ENCODE results near the gene ADAMTS9. TPM values are rescaled to one million over a fixed set of nuclear protein-coding genes. Genes with fewer than 3 reads are reported as not detected.

The ADAMTS9 gene
- polyA plus RNA-seq, 1 donor from 2014 or later, result 0.32 TPM

GRCh38 chr3:64571982-64572381, 115.8 kb downstream of the ADAMTS9 start:
- H4K20me1 ChIP-seq (ENCODE audit: insufficient read depth), result no peaks in the 10 kb centered on the region
- no peak overlapping the region for H2AFZ ChIP-seq (ENCODE audit: low read depth, low read length)
- no peak overlapping the region for H3K4me3 ChIP-seq (ENCODE audit: low read length)
- H3K36me3 ChIP-seq (ENCODE audit: insufficient read depth, low read length), result no peaks in the 10 kb centered on the region
- no peak overlapping the region for H3K9ac ChIP-seq (ENCODE audit: low read length)
- H3K27ac ChIP-seq (ENCODE audit: low read length), result no peak overlapping the region
- H3K4me2 ChIP-seq (ENCODE audit: low read length), result no peak overlapping the region
- H3F3A ChIP-seq (ENCODE audit: insufficient read depth, low read length, poor library complexity, severe bottlenecking), result no peaks in the 10 kb centered on the region
- H3K27me3 ChIP-seq (ENCODE audit: insufficient read depth, low read depth, low read length), result no peaks in the 10 kb centered on the region
- H3K79me2 ChIP-seq (replicated peaks; ENCODE audit: insufficient read depth, low read length), result no peaks in the 10 kb centered on the region
- H3K9me3 ChIP-seq (ENCODE audit: low read length), result no peaks in the 10 kb centered on the region
- H3K9me2 ChIP-seq (ENCODE audit: insufficient read depth, low read length), result no peaks in the 10 kb centered on the region
- no peak for TF ChIP-seq SMC3 (conservative IDR thresholded peaks at IDR 0.05; ENCODE audit: poor library complexity)
- no peak for TF ChIP-seq EZH2 (IDR thresholded peaks at IDR 0.05; ENCODE audit: borderline replicate concordance, insufficient read depth, low read length, poor library complexity, severe bottlenecking)
- TF ChIP-seq CTCF (IDR thresholded peaks at IDR 0.05; ENCODE audit: poor library complexity, severe bottlenecking), result no peak
- no peak for TF ChIP-seq POLR2AphosphoS5 (IDR thresholded peaks at IDR 0.05)
- TF ChIP-seq TAF1 (IDR thresholded peaks at IDR 0.05; ENCODE audit: low read depth), result no peak
- no peak for TF ChIP-seq EP300 (conservative IDR thresholded peaks at IDR 0.05; ENCODE audit: poor library complexity, severe bottlenecking)
- no peak for TF ChIP-seq RAD21 (conservative IDR thresholded peaks at IDR 0.05)

GRCh38 chr3:64568895-64569517, 118.8 kb downstream of the ADAMTS9 start:
- Histone ChIP-seq H3K27me3 (ENCODE audit: insufficient read depth, low read depth, low read length) (no peaks in the 10 kb centered on the region), H3K4me2 (ENCODE audit: low read length) (no peak overlapping the region), H3K4me3 (ENCODE audit: low read length) (no peak overlapping the region), H2AFZ (ENCODE audit: low read depth, low read length) (no peak overlapping the region), H3K9me3 (ENCODE audit: low read length) (no peaks in the 10 kb centered on the region), H3K27ac (ENCODE audit: low read length) (no peak overlapping the region), H3F3A (ENCODE audit: insufficient read depth, low read length, poor library complexity, severe bottlenecking) (no peaks in the 10 kb centered on the region), H3K9ac (ENCODE audit: low read length) (no peak overlapping the region), H3K36me3 (ENCODE audit: insufficient read depth, low read length) (no peaks in the 10 kb centered on the region), H3K79me2 (replicated peaks; ENCODE audit: insufficient read depth, low read length) (no peaks in the 10 kb centered on the region), H4K20me1 (ENCODE audit: insufficient read depth) (no peaks in the 10 kb centered on the region), H3K9me2 (ENCODE audit: insufficient read depth, low read length) (no peaks in the 10 kb centered on the region)
- TF ChIP-seq POLR2AphosphoS5 (IDR thresholded peaks at IDR 0.05), result no peak

- no peaks in the 10 kb centered on the region for H3K27me3 ChIP-seq (ENCODE audit: insufficient read depth, low read depth, low read length)
Observed at GRCh38 chr3:64566859-64567258, 120.9 kb downstream of the ADAMTS9 start.

More at GRCh38 chr3:64566859-64567258, 120.9 kb downstream of the ADAMTS9 start:
- TF ChIP-seq EZH2 (IDR thresholded peaks at IDR 0.05; ENCODE audit: borderline replicate concordance, insufficient read depth, low read length, poor library complexity, severe bottlenecking) (no peak), MXI1 (conservative IDR thresholded peaks at IDR 0.05; ENCODE audit: poor library complexity, severe bottlenecking) (no peak), SMC3 (conservative IDR thresholded peaks at IDR 0.05; ENCODE audit: poor library complexity) (no peak), REST (IDR thresholded peaks at IDR 0.05; ENCODE audit: borderline replicate concordance) (no peak), POLR2AphosphoS5 (IDR thresholded peaks at IDR 0.05) (no peak), EP300 (conservative IDR thresholded peaks at IDR 0.05; ENCODE audit: poor library complexity, severe bottlenecking) (no peak), RAD21 (conservative IDR thresholded peaks at IDR 0.05) (no peak), CTCF (IDR thresholded peaks at IDR 0.05; ENCODE audit: poor library complexity, severe bottlenecking) (no peak), TAF1 (IDR thresholded peaks at IDR 0.05; ENCODE audit: low read depth) (no peak)
- Histone ChIP-seq H3K4me2 (ENCODE audit: low read length) (no peak overlapping the region), H3K79me2 (replicated peaks; ENCODE audit: insufficient read depth, low read length) (no peaks in the 10 kb centered on the region), H3K4me3 (ENCODE audit: low read length) (no peak overlapping the region), H3K9ac (ENCODE audit: low read length) (no peak overlapping the region), H3K9me2 (ENCODE audit: insufficient read depth, low read length) (no peaks in the 10 kb centered on the region), H4K20me1 (ENCODE audit: insufficient read depth) (no peaks in the 10 kb centered on the region), H3K9me3 (ENCODE audit: low read length) (no peaks in the 10 kb centered on the region), H3K36me3 (ENCODE audit: insufficient read depth, low read length) (no peaks in the 10 kb centered on the region), H3F3A (ENCODE audit: insufficient read depth, low read length, poor library complexity, severe bottlenecking) (no peaks in the 10 kb centered on the region), H2AFZ (ENCODE audit: low read depth, low read length) (no peak overlapping the region), H3K27ac (ENCODE audit: low read length) (no peak overlapping the region)
